ENCODE results near the gene APPL1. TPM values are rescaled to one million over a fixed set of nuclear protein-coding genes. Genes with fewer than 3 reads are reported as not detected.

Gene APPL1
- total and polyA plus RNA-seq, 2 of the 8 experiments (the other 6 are each of a cell fraction or from before 2014, with no cell fraction given) = 9.4 to 34.4 TPM

DNA sequence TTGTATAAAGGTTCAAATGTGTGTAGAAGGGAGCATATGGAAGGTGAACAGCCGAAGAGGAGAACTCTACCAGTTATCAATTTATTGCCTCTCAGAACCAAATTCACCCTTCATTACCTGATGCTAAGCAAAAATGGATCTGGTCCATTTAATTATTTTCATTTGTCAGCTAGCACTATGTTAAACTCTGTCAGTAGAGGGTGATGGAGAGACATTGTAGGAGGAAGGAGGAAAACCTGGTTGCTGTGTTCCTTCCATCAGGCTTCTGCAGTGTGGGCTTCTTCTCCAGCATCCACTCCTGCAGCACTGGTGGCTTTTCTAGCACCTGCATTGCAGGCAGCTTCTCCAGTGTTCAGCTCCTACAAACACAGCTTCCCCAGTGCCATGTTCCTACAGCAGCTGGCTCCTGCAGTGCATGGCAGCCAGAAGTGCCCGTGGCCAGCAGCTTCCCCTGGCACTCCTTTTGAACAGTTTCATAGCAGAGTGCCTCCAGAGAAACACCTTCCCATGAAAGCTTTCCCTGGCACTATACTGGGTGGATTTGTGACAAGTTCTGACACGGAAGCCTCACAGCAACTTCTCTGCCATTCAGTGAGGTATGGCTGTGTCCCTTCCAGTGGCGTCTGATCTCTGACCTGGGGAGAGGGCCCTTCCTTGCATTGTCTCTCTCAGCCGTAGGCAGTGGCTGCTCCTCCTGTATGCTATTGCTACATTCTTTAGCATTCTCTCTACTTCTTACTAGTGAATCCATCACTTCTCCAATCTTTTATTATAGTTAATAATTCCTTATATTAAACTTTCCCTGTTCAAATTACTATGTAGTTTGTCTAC, 47.7 kb upstream of the APPL1 start:
- H3K23ac ChIP-seq (ENCODE audit: insufficient read length) = no peak overlapping the region
- FAIRE-seq (peak; percentile 70), DNase-seq (ENCODE audit: low read depth in 1 of 2, low spot score in 2 of 2) (no peak)
- H3K27ac ChIP-seq (ENCODE audit: low read depth, low read length) = no peak overlapping the region
- H3K14ac ChIP-seq (ENCODE audit: insufficient read length) = no peak overlapping the region
- ChIA-PET CTCF (ENCODE audit: partially characterized antibody) (interaction anchor here (0.7 to 3.4 kb wide), 33 partner anchors 10 to 315 kb away, joined by 3 to 45 read pairs (median 4); partner anchors contain the start of genes APPL1 and HESX1), POLR2A (ENCODE audit: partially characterized antibody) (no interaction called here)
- 0 out of 2 replicates have a peak overlapping the region, but pooled peaks have one; percentile 29 for H2BK12ac ChIP-seq (ENCODE audit: low read depth, low read length)
- no peaks in the 10 kb centered on the region for H3K9me3 ChIP-seq (ENCODE audit: insufficient read depth in 2 of 2, low read depth in 1 of 2, low read length in 1 of 2)
- no peak overlapping the region; the same call in 1 of the 2 replicates for H2BK5ac ChIP-seq (ENCODE audit: low read depth, low read length)
- no peak overlapping the region for H2BK120ac ChIP-seq (replicated peaks; ENCODE audit: low read depth, low read length)
- H2AK5ac ChIP-seq (ENCODE audit: low read depth, low read length) = no peak overlapping the region
- H3K4ac ChIP-seq (replicated peaks; ENCODE audit: insufficient read length, low read depth, low read length) = no peak overlapping the region
- H4K8ac ChIP-seq (ENCODE audit: extremely low read depth, insufficient read depth, low read length) = no peak overlapping the region
- H3K56ac ChIP-seq (replicated peaks; ENCODE audit: insufficient read length, low read depth, low read length) = no peak overlapping the region
- no peaks in the 10 kb centered on the region for H3K27me3 ChIP-seq (replicated peaks in 1 of 4; ENCODE audit: control insufficient read depth in 3 of 4, extremely low read depth in 1 of 4, insufficient read depth in 3 of 4, low read length in 3 of 4)
- H3K79me2 ChIP-seq (ENCODE audit: control insufficient read depth in 1 of 2, insufficient read depth in 2 of 2, low read length in 2 of 2) = no peaks in the 10 kb centered on the region
- no peaks in the 10 kb centered on the region for H3K4me1 ChIP-seq (replicated peaks in 1 of 4; ENCODE audit: control insufficient read depth in 3 of 4, insufficient read depth in 4 of 4, low read length in 3 of 4)
- 60 to 83% methylated on average over 1 to 5 of the region's 5 CpGs for WGBS, 2 experiments (ENCODE audit: extremely low coverage in 1 of 2, insufficient coverage in 1 of 2, insufficient read length in 1 of 2, insufficient replicate concordance in 2 of 2, low coverage in 1 of 2, low lambda C conversion rate in 2 of 2, missing lambda C conversion rate in 1 of 2)
- H4K91ac ChIP-seq (replicated peaks; ENCODE audit: insufficient read length, low read length) = no peak overlapping the region
- H3K18ac ChIP-seq (ENCODE audit: extremely low read depth, low read length) = no peak overlapping the region
- H3K9ac ChIP-seq (replicated peaks in 1 of 4; ENCODE audit: extremely low read depth in 1 of 4, low read depth in 3 of 4, low read length in 3 of 4) = no peak overlapping the region
- no peak overlapping the region for H3K4me3 ChIP-seq (ENCODE audit: extremely low read depth in 1 of 4, insufficient read depth in 2 of 4, low read depth in 3 of 4, low read length in 4 of 4)
- no peaks in the 10 kb centered on the region for H3K23me2 ChIP-seq (ENCODE audit: low read depth, low read length)
- H2AFZ ChIP-seq (ENCODE audit: low read length) = peak overlapping the region; percentile 86; the same call in 1 of the 2 replicates
- H3K36me3 ChIP-seq (ENCODE audit: control insufficient read depth in 2 of 4, insufficient read depth in 4 of 4, low read length in 3 of 4) = no peaks in the 10 kb centered on the region
- no peaks in the 10 kb centered on the region for H3K79me1 ChIP-seq (ENCODE audit: low read depth, low read length)
- no peak overlapping the region for H3K4me2 ChIP-seq (ENCODE audit: insufficient read depth in 1 of 2, low read depth in 2 of 2, low read length in 2 of 2)
- no peak overlapping the region for H2BK20ac ChIP-seq (ENCODE audit: low read length)
- no peak overlapping the region for H4K5ac ChIP-seq (ENCODE audit: insufficient read length, low read depth, low read length)
- no peaks in the 10 kb centered on the region for H4K20me1 ChIP-seq (replicated peaks in 1 of 2; ENCODE audit: control insufficient read depth in 1 of 2, insufficient read depth in 2 of 2, low read length in 2 of 2)
- H2BK15ac ChIP-seq (ENCODE audit: low read length) = no peak overlapping the region
- TF ChIP-seq SAP30 (IDR thresholded peaks at IDR 0.05; ENCODE audit: insufficient read depth, insufficient replicate concordance, low read length) = no peak
- TF ChIP-seq RAD21 (IDR thresholded peaks at IDR 0.05 in 1 of 2, conservative IDR thresholded peaks at IDR 0.05 in 1 of 2; ENCODE audit: low read depth in 2 of 2, low read length in 2 of 2) = peak; percentile 82 to 86
- TF ChIP-seq, protein P1, sequence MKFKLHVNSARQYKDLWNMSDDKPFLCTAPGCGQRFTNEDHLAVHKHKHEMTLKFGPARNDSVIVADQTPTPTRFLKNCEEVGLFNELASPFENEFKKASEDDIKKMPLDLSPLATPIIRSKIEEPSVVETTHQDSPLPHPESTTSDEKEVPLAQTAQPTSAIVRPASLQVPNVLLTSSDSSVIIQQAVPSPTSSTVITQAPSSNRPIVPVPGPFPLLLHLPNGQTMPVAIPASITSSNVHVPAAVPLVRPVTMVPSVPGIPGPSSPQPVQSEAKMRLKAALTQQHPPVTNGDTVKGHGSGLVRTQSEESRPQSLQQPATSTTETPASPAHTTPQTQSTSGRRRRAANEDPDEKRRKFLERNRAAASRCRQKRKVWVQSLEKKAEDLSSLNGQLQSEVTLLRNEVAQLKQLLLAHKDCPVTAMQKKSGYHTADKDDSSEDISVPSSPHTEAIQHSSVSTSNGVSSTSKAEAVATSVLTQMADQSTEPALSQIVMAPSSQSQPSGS (IDR thresholded peaks at IDR 0.05; ENCODE audit: low read length) = no peak
- no peak for TF ChIP-seq FOSL1 (IDR thresholded peaks at IDR 0.05; ENCODE audit: insufficient read depth, low read depth, low read length)
- TF ChIP-seq EP300 (IDR thresholded peaks at IDR 0.05; ENCODE audit: borderline replicate concordance in 1 of 2, low read depth in 2 of 2, low read length in 2 of 2) = no peak
- no peak for TF ChIP-seq POLR2A (IDR thresholded peaks at IDR 0.05; ENCODE audit: control extremely low read depth in 1 of 2, low read depth in 2 of 2, low read length in 2 of 2)

Measured in H1 (cell line).